Activated CD4-positive, alpha-beta T cell treated with anti-CD3 and anti-CD28 coated beads, Interleukin-2, amount 50 U/mL, for 48 hours (primary cell): ENCODE measurements around the gene ACSL3.
"Not testable (repeated sequence)": the region's sequence is repeated elsewhere in the genome, so short reads cannot be mapped to it uniquely, and the experiment has no call there.

Source experiments
- DNase-seq, 2 experiments: peaks; one replicate each; pipeline ENCODE4 v3.0.0-alpha.2; 2020

ACSL3 gene

GRCh38 chr2:222979484-222979883, 118.6 kb downstream of the ACSL3 start:
- no peak for DNase-seq

- no peak for DNase-seq
These were observed 121.4 kb downstream of the ACSL3 start for GRCh38 chr2:222982010-222982908.

- no peak for DNase-seq
These were observed 122.1 kb downstream of the ACSL3 start for GRCh38 chr2:222982909-222983265.

GRCh38 chr2:222984908-222985307, 124.1 kb downstream of the ACSL3 start:
- DNase-seq, result no peak

GRCh38 chr2:222989431-222989830, 128.6 kb downstream of the ACSL3 start:
- no peak for DNase-seq

GRCh38 chr2:222990206-222990605, 129.4 kb downstream of the ACSL3 start:
- DNase-seq, result not testable (repeated sequence)

- DNase-seq, result no peak
These were observed 131.3 kb downstream of the ACSL3 start for GRCh38 chr2:222992137-222992536.
